Left lung (tissue), 10 donors: Measurements from ENCODE around the gene ZNF839. TPM values are rescaled to one million over a fixed set of nuclear protein-coding genes. Genes with fewer than 3 reads are reported as not detected.

Experiments
- ATAC-seq: fragments of 200-7000 bp; cut with Tn5 transposase; one replicate; pipeline ENCODE4 v1.9.1; 2020; ENCODE audit warnings: moderate library complexity
- DNase-seq, 4 donors: peaks; one replicate each; pipeline ENCODE4 v3.0.0-alpha.2; 2013 to 2020
- H3K27ac ChIP-seq, 2 donors: fragments of 200-600 bp; sonication (generic) in 1 of 2; one replicate each; pipeline versions ENCODE4 v1.5.0 to v1.8.0; 2020 to 2021
- H3K27me3 ChIP-seq, 2 donors: fragments of 200-600 bp; sonication (generic) in 1 of 2; one replicate each; pipeline versions ENCODE4 v1.5.0 to v1.8.0; 2020 to 2021
- H3K36me3 ChIP-seq, 2 donors: fragments of 200-600 bp; sonication (generic) in 1 of 2; one replicate each; pipeline versions ENCODE4 v1.5.0 to v1.8.0; 2020 to 2021
- H3K4me1 ChIP-seq, 2 donors: fragments of 200-600 bp; one replicate each; pipeline ENCODE4 v1.8.0; 2021
- H3K4me3 ChIP-seq, 2 donors: fragments of 200-600 bp; sonication (generic) in 1 of 2; one replicate each; pipeline versions ENCODE4 v1.5.0 to v1.8.0; 2020 to 2021; ENCODE audit warnings: mild to moderate bottlenecking in 1 of 2
- H3K9me3 ChIP-seq, 2 donors: fragments of 200-600 bp; sonication (generic) in 1 of 2; one replicate each; pipeline versions ENCODE4 v1.5.0 to v1.8.0; 2020 to 2021
- CTCF ChIP-seq, 2 donors: fragments of 200-600 bp; sonication (generic) in 1 of 2; IDR thresholded peaks; one replicate each; pipeline versions ENCODE4 v1.5.0 to v1.8.0; 2021; ENCODE audit warnings: antibody characterized with exemption in 2 of 2
- intact Hi-C, 2 donors: fragments of 100-400 bp; cut with DNase I; formaldehyde crosslinking; loops; one replicate each; pipeline versions ENCODE4 v1.11.2 to v1.14.2; 2022
- polyA plus RNA-seq, 6 donors: library from polyadenylated mRNA; unstranded; fragments of 120-200 nt; gene quantifications; one replicate each; pipeline ENCODE4 v1.2.1, GENCODE V29; 2013; ENCODE audit not compliant: insufficient read length in 6 of 6
- total RNA-seq, 2 donors: library from RNA; stranded (reverse); fragmentation: NEBNext Ultra II Directional; extraction: Animal tissue kit (Norgen Biotek cat#: 25700); gene quantifications; one replicate each; pipeline ENCODE4 v1.2.1, GENCODE V29; 2021
- donor health status: DM: no; HTN: yes; CAD: no.
- donor health status: DM: no; HTN: no; CAD: no.

Gene ZNF839
- total and polyA plus RNA-seq, 8 donors = 8.8 to 18.2 (median 14.4) TPM

- Histone ChIP-seq H3K4me1 (peaks cover 0 to 4% of the 10 kb centered on the region in 2 donors), H3K4me3 (no peak overlapping the region), H3K36me3 (no peaks in the 10 kb centered on the region), H3K27ac (no peak overlapping the region), H3K27me3 (no peaks in the 10 kb centered on the region), H3K9me3 (no peaks in the 10 kb centered on the region)
- ATAC-seq = no peak
- intact Hi-C loops = no loop called here
- DNase-seq = no peak
- no peak for TF ChIP-seq CTCF (IDR thresholded peaks at IDR 0.05)
Observed at GRCh38 chr14:102278631-102278935, 41.0 kb upstream of the ZNF839 start.

GRCh38 chr14:102279282-102279681 is 40.3 kb upstream of the ZNF839 start:
- Histone ChIP-seq H3K4me1 (peaks cover 0 to 4% of the 10 kb centered on the region in 2 donors), H3K4me3 (no peak overlapping the region), H3K36me3 (no peaks in the 10 kb centered on the region), H3K27me3 (no peaks in the 10 kb centered on the region), H3K27ac (peak overlapping the region in 1 of 2 donors; percentile 59), H3K9me3 (no peaks in the 10 kb centered on the region)
- TF ChIP-seq CTCF (IDR thresholded peaks at IDR 0.05) = no peak
- ATAC-seq (no peak), DNase-seq (no peak)
- intact Hi-C loops = no loop called here

DNA sequence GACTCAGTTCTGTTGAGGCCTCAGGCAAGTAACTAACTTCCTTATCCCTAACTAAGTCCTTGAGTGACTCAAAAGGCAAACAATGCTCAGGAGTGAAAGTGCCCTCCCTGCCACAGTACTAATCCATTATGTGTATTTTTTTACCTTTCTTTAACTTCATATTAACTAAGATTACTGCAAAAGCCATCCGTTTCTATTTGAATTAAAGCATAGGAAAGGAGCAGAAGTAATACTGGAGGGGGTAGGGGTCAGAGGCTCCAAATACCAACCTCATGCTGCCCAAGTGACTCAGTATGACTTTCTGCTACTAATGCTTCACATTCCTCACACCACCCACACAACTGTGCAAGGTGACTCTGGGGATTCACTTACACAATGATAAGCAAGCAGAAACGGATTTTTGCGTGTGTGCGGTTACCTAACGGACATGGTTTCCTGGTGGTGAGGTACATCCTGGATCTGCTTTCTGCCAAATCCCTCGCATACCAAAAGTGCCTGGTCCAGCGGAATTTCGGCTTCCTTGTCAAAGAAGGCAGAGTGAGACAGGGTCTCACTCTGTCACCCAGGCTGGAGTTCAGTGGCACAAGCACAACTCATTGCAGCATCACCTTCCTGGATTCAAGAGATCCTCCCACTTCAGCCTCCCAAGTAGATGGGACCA is 39.7 kb upstream of the ZNF839 start:
- intact Hi-C loops = no loop called here
- H3K36me3 ChIP-seq = no peaks in the 10 kb centered on the region
- ATAC-seq (peak; percentile 92), DNase-seq (no peak)
- TF ChIP-seq CTCF (IDR thresholded peaks at IDR 0.05) = no peak
- H3K4me3 ChIP-seq = no peak overlapping the region
- H3K9me3 ChIP-seq = no peaks in the 10 kb centered on the region
- H3K4me1 ChIP-seq = peaks cover 0 to 4% of the 10 kb centered on the region in 2 donors
- no peaks in the 10 kb centered on the region for H3K27me3 ChIP-seq
- H3K27ac ChIP-seq = peak overlapping the region; percentile 3 to 59

GRCh38 chr14:102280376-102280962 is 39.1 kb upstream of the ZNF839 start:
- DNase-seq (no peak), ATAC-seq (no peak)
- no peak for TF ChIP-seq CTCF (IDR thresholded peaks at IDR 0.05)
- Histone ChIP-seq H3K4me3 (no peak overlapping the region), H3K4me1 (peaks cover 0 to 4% of the 10 kb centered on the region in 2 donors), H3K27ac (peak overlapping the region in 1 of 2 donors; percentile 59), H3K27me3 (no peaks in the 10 kb centered on the region), H3K9me3 (no peaks in the 10 kb centered on the region), H3K36me3 (no peaks in the 10 kb centered on the region)
- intact Hi-C loops = no loop called here

- H3K36me3 ChIP-seq = no peaks in the 10 kb centered on the region
- intact Hi-C loops = no loop called here
- DNase-seq = no peak
- H3K4me3 ChIP-seq = no peak overlapping the region
- H3K27ac ChIP-seq = no peak overlapping the region
- H3K27me3 ChIP-seq = no peaks in the 10 kb centered on the region
- no peak for ATAC-seq
- H3K9me3 ChIP-seq = no peaks in the 10 kb centered on the region
- no peak for TF ChIP-seq CTCF (IDR thresholded peaks at IDR 0.05)
- H3K4me1 ChIP-seq = peaks cover 0 to 4% of the 10 kb centered on the region in 2 donors
Observed at GRCh38 chr14:102282751-102283465, 36.6 kb upstream of the ZNF839 start.
